ENCODE data around the gene USF2. TPM values are rescaled to one million over a fixed set of nuclear protein-coding genes. Genes with fewer than 3 reads are reported as not detected.

The USF2 gene
- total and polyA plus RNA-seq, 2 of the 8 experiments (the other 6 are each of a cell fraction or from before 2014, with no cell fraction given) = 74.1 to 109 TPM

- Histone ChIP-seq H3K4me2 (ENCODE audit: insufficient read depth in 1 of 2, low read depth in 2 of 2, low read length in 2 of 2) (no peak overlapping the region), H3K4me3 (ENCODE audit: extremely low read depth in 1 of 4, insufficient read depth in 2 of 4, low read depth in 3 of 4, low read length in 4 of 4) (no peak overlapping the region), H3K27me3 (replicated peaks in 1 of 4; ENCODE audit: control insufficient read depth in 3 of 4, extremely low read depth in 1 of 4, insufficient read depth in 3 of 4, low read length in 3 of 4) (no peaks in the 10 kb centered on the region), H3K4me1 (replicated peaks in 1 of 4; ENCODE audit: control insufficient read depth in 3 of 4, insufficient read depth in 4 of 4, low read length in 3 of 4) (peaks cover 0 to 13% (median 7%) of the 10 kb centered on the region in 4 experiments; a peak in 6 of 7 replicates), H2BK12ac (ENCODE audit: low read depth, low read length) (no peak overlapping the region), H3K79me2 (ENCODE audit: control insufficient read depth in 1 of 2, insufficient read depth in 2 of 2, low read length in 2 of 2) (peaks cover 8 to 55% of the 10 kb centered on the region in 2 experiments), H3K18ac (ENCODE audit: extremely low read depth, low read length) (no peak overlapping the region), H2BK20ac (ENCODE audit: low read length) (no peak overlapping the region), H4K5ac (ENCODE audit: insufficient read length, low read depth, low read length) (no peak overlapping the region), H3K56ac (replicated peaks; ENCODE audit: insufficient read length, low read depth, low read length) (no peak overlapping the region), H2AFZ (ENCODE audit: low read length) (no peak overlapping the region), H3K23ac (ENCODE audit: insufficient read length) (no peak overlapping the region), H4K20me1 (replicated peaks in 1 of 2; ENCODE audit: control insufficient read depth in 1 of 2, insufficient read depth in 2 of 2, low read length in 2 of 2) (peaks cover 33 to 43% of the 10 kb centered on the region in 2 experiments), H4K91ac (replicated peaks; ENCODE audit: insufficient read length, low read length) (no peak overlapping the region), H3K27ac (ENCODE audit: low read depth, low read length) (no peak overlapping the region; the same call in 1 of the 2 replicates), H3K14ac (ENCODE audit: insufficient read length) (no peak overlapping the region), H3K36me3 (ENCODE audit: control insufficient read depth in 2 of 4, insufficient read depth in 4 of 4, low read length in 3 of 4) (peaks cover 29 to 47% (median 41%) of the 10 kb centered on the region in 4 experiments), H2BK5ac (ENCODE audit: low read depth, low read length) (no peak overlapping the region), H2BK120ac (replicated peaks; ENCODE audit: low read depth, low read length) (no peak overlapping the region), H2AK5ac (ENCODE audit: low read depth, low read length) (no peak overlapping the region), H2BK15ac (ENCODE audit: low read length) (no peak overlapping the region), H3K4ac (replicated peaks; ENCODE audit: insufficient read length, low read depth, low read length) (no peak overlapping the region), H4K8ac (ENCODE audit: extremely low read depth, insufficient read depth, low read length) (peak overlapping the region; percentile 39; the same call in 1 of the 2 replicates), H3K23me2 (ENCODE audit: low read depth, low read length) (peaks cover 6% of the 10 kb centered on the region; the same call in 1 of the 2 replicates), H3K9ac (replicated peaks in 1 of 4; ENCODE audit: extremely low read depth in 1 of 4, low read depth in 3 of 4, low read length in 3 of 4) (no peak overlapping the region), H3K79me1 (ENCODE audit: low read depth, low read length) (peaks cover 23% of the 10 kb centered on the region), H3K9me3 (ENCODE audit: insufficient read depth in 2 of 2, low read depth in 1 of 2, low read length in 1 of 2) (no peaks in the 10 kb centered on the region)
- DNase-seq (ENCODE audit: low read depth in 1 of 2, low spot score in 2 of 2) (peak in 1 of 2 experiments; percentile 24), FAIRE-seq (no peak)
- TF ChIP-seq GTF2F1 (IDR thresholded peaks at IDR 0.05; ENCODE audit: borderline replicate concordance, low read depth, low read length) (no peak), POLR2A (IDR thresholded peaks at IDR 0.05; ENCODE audit: control extremely low read depth in 1 of 2, low read depth in 2 of 2, low read length in 2 of 2) (peak in 1 of 2 experiments; percentile 16; a peak in 1 of 3 replicates)
- ChIA-PET CTCF (ENCODE audit: partially characterized antibody) (interaction anchor here (2.5 kb wide), 1 partner anchor 187 kb away, joined by 7 read pairs; no protein-coding TSS in a partner anchor), POLR2A (ENCODE audit: partially characterized antibody) (interaction anchor here (0.7 to 9.8 kb wide), 9 partner anchors 10 to 255 kb away, joined by 3 to 146 read pairs (median 4); partner anchors contain the start of genes FXYD5 and USF2)
- 96% methylated on average over 17 of the region's 17 CpGs; no CpG with 5 or more reads in 1 of the 2 experiments for WGBS, 2 experiments (ENCODE audit: extremely low coverage in 1 of 2, insufficient coverage in 1 of 2, insufficient read length in 1 of 2, insufficient replicate concordance in 2 of 2, low coverage in 1 of 2, low lambda C conversion rate in 2 of 2, missing lambda C conversion rate in 1 of 2)
Observed at GRCh38 chr19:35254341-35255297, 14.1 kb upstream of the USF2 start.

Data from H1 (cell line).